SK-N-MC (cell line): ENCODE measurements around the gene TAGLN.

Experiments used
- DNase-seq: peaks from one replicate; pipeline ENCODE4 v3.0.0-alpha.2; 2011; ENCODE audit warnings: low read depth, low spot score
- H3K27ac ChIP-seq: fragments of 200-600 bp; sonication (generic); 2 replicates; pipeline ENCODE4 v1.5.1; 2016; ENCODE audit warnings: mixed run types
- H3K36me3 ChIP-seq: fragments of 200-600 bp; sonication (generic); 2 replicates; pipeline ENCODE4 v1.6.1; 2017; ENCODE audit warnings: antibody characterized with exemption, low read length, mixed read lengths; ENCODE audit not compliant: insufficient read depth
- H3K4me3 ChIP-seq: fragments of 200-600 bp; sonication (generic); 2 replicates; pipeline ENCODE4 v1.5.1; 2016
- H3K9ac ChIP-seq: fragments of 200-600 bp; sonication (generic); 2 replicates; pipeline ENCODE4 v1.8.0; 2017; ENCODE audit warnings: mixed run types, mixed read lengths; ENCODE audit not compliant: insufficient read length
- H3K9me3 ChIP-seq: fragments of 200-600 bp; sonication (generic); 2 replicates; pipeline ENCODE4 v1.6.1; 2017; ENCODE audit warnings: low read depth, mild to moderate bottlenecking, antibody characterized with exemption, low read length, moderate library complexity, mixed read lengths
- EZH2 ChIP-seq: fragments of 200-600 bp; sonication (generic); IDR thresholded peaks from one replicate; pipeline ENCODE4 v1.6.1; 2017; ENCODE audit warnings: antibody characterized with exemption
- FOXP2 ChIP-seq: optimal IDR thresholded peaks from 2 replicates; pipeline ENCODE3; 2011; ENCODE audit warnings: mild to moderate bottlenecking, moderate library complexity; ENCODE audit not compliant: insufficient read depth; ENCODE audit errors: extremely low read length, control extremely low read depth
- POLR2AphosphoS5 ChIP-seq: IDR thresholded peaks from 2 replicates; pipeline ENCODE4 v1.6.1; 2012; ENCODE audit warnings: mild to moderate bottlenecking, low read depth, low read length, borderline replicate concordance

TAGLN gene

DNA sequence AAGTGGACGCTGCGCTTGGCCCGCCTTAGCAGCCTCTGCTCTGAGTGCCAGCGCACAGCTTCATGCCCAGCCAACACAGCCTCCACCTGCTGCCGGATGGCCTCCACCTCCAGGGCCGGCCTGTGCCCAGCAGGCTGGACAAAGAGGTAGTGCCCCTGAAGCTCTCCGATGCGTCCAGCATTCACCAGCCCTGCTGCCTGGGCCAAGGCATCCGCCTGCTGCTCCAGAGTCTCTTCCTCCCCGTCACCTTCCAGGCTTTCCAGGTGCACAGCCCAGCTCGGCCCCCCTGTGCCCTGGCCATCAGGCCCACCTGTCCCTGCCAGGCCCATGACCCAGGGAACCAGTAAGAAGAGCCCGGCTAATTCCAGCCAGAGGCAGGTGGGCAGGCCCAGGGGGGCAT is 30.2 kb downstream of the TAGLN start:
- Histone ChIP-seq H3K9me3 (no peaks in the 10 kb centered on the region), H3K9ac (no peak overlapping the region), H3K27ac (no peak overlapping the region), H3K4me3 (no peak overlapping the region), H3K36me3 (peaks cover 3% of the 10 kb centered on the region; the same call in 1 of the 2 replicates)
- no peak for TF ChIP-seq POLR2AphosphoS5
- no peak for TF ChIP-seq FOXP2
- DNase-seq, result no peak

DNA sequence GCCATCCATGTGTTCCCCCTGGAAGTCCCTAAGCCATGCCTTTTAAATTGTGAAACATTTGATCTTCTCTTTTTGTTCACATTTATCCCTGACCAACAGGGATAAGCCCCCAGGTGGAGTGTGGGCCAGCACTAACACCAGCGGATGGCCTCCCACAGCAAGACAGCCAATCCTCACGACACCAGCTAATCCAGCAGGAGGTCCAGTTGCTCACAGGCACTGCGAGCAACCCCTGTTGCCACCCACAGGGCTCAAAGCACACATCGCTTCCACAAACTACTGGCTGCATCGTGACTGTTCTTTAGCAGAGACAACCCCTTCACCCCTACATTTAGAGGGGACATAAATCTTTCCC is 30.7 kb downstream of the TAGLN start:
- Histone ChIP-seq H3K9me3 (no peaks in the 10 kb centered on the region), H3K36me3 (peaks cover 3% of the 10 kb centered on the region; the same call in 1 of the 2 replicates), H3K4me3 (no peak overlapping the region), H3K9ac (no peak overlapping the region), H3K27ac (no peak overlapping the region)
- no peak for DNase-seq
- TF ChIP-seq FOXP2, result no peak
- TF ChIP-seq POLR2AphosphoS5, result no peak
- no peak for TF ChIP-seq EZH2

DNA sequence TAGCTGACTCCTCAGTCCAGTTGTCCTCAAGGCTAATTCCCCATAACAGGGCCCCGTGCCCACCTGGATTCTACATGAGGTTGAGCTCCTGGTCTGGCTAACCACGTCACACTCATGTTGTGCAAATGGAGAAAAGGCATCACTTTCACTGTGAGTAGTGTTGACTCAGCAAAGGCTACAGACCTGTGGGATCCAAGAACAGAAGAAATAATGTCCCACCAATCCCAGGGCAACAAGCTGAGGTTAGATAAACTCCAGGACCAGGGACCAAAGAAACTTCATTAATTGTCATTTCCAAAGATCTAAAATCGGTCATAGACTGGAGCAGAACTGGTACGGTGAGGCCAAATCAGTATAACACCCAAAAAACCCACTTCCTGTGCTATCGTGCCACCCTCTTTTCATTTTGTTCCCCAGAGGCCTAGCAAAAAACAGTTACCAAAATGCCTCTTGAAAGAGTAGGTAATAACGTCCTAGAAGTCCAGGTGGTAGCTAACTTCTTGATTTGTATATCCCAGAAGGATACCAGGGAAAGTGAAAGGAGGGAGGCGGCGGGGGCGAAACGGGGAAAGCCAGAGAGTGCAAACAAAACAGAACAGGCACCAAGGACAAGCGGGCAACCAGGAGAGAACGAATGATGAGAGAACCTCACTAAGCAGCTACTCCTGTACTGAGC is 31.3 kb downstream of the TAGLN start:
- DNase-seq, result no peak
- Histone ChIP-seq H3K9ac (no peak overlapping the region), H3K27ac (no peak overlapping the region), H3K4me3 (no peak overlapping the region), H3K36me3 (peaks cover 3% of the 10 kb centered on the region; the same call in 1 of the 2 replicates), H3K9me3 (no peaks in the 10 kb centered on the region)
- no peak for TF ChIP-seq EZH2
- no peak for TF ChIP-seq FOXP2
- no peak for TF ChIP-seq POLR2AphosphoS5

DNA sequence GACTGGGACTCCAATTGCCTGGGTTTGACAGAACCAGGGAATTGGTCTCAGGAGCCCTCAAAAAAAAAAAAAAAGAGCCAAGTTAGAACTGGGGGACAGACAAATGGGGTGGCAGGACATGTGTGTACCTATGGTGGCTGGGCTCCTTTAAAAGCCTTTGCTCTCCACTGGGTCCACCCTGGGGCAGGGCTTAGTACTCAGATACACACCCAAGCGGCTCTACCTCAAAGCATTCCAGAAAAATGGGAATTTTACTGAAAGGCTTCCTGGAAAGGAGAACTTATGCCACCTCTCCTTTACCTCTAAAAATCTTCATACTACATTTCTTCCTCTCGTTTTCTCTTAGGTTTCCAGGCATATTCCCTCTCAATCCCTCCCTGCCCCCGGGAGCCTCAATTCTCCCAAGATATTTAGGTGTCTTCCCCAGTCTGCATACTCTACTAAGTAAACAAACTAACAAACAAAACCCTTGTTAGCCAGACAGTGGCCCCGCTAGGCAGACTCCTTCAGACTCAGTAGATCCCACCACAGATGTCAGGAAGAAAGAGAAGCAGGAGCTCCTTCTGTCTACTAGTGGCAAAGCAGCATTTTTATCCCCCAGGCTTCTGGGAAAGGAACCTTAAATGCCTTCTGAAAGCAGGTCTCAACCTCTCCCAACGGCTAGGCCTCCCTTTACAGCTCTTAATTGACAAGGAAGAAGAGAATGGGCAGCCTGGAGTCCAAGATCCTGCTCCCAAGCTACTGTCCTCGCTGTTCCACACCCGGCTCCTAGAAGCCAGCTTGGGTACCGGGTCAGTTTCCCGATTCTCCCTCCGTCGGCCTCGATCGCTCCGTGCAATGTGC is 32.0 kb downstream of the TAGLN start:
- Histone ChIP-seq H3K9me3 (no peaks in the 10 kb centered on the region), H3K36me3 (peaks cover 3% of the 10 kb centered on the region; the same call in 1 of the 2 replicates), H3K9ac (peak overlapping the region; percentile 88), H3K27ac (no peak overlapping the region), H3K4me3 (peak overlapping the region; percentile 96)
- TF ChIP-seq FOXP2, result no peak
- TF ChIP-seq POLR2AphosphoS5, result no peak
- no peak for TF ChIP-seq EZH2
- DNase-seq, result no peak

DNA sequence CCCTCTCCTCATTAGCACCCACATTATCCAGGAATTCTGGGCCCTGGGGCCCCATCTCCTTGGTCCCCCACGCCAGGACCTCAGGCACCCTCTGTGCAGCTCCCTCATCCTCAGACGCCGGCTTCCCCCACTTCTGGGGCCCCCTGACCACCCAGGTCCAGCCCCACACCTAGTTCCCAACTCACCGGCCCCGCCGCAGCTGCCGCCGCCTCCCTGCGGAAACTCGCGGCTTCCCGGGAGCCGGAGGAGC is 32.6 kb downstream of the TAGLN start, which contains the start of gene PCSK7:
Gene PCSK7 (minus strand): TSS at position 232 of the 250 bp plus-strand sequence. CDS start 2,229 bp downstream, outside the sequence.
- no peaks in the 10 kb centered on the region for H3K9me3 ChIP-seq
- no peak within 1 kb of the TSS for H3K27ac ChIP-seq
- TF ChIP-seq EZH2, result no peak
- TF ChIP-seq POLR2AphosphoS5, result peak; percentile 58; the same call in 1 of the 2 replicates
- H3K9ac ChIP-seq, result peak within 1 kb of the TSS; percentile 88
- no peak for DNase-seq
- H3K36me3 ChIP-seq, result peaks cover 3% of the 10 kb centered on the region; the same call in 1 of the 2 replicates
- H3K4me3 ChIP-seq, result peak within 1 kb of the TSS; percentile 96

DNA sequence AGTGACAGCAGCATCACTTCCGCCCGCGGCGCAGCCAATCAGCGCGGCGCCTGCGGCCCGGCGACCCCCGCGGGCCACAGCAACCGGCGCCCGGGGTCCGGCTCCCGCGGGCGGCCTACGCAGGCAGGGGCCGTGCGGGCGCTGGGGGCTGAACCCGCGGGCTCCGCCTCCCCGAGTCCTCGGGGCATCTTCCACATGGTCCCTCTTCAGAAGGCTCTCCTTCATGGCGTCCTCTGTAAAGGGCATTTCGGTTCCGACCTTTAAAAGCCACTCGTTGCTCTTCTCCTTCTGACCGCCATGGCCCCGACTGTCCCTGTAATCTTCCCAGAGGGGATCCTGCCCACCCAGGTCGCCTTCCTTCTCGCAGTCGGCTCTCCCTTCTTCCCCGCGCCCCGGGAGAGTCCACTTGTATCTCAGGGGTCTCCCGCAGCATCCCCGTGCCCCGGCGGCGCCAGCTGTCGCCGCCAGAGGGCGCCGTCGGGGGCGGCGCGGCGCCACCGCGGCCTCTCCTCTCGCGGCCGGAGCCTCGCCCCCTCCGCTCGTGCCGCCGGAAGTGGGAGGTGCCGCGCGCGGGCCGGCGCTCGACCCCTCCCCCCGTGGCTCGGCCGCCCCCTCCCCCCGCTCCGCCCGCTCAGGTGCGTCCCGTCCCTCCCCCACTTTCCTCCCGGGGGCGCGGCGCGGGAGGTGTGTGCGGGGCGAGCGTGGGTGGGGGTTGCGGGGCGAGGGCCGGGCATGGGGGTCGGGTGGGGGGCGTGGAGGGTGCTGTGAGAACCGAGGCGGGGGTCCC is 33.1 kb downstream of the TAGLN start, which contains the start of gene RNF214:
Gene RNF214 (plus strand): TSS at position 580 of the 787 bp plus-strand sequence. CDS start 1,602 bp downstream, outside the sequence.
- TF ChIP-seq POLR2AphosphoS5 (no peak), EZH2 (no peak), FOXP2 (no peak)
- DNase-seq, result no peak
- H3K9ac ChIP-seq, result peak within 1 kb of the TSS; percentile 88
- H3K36me3 ChIP-seq, result no peaks in the 10 kb centered on the region; the same call in 1 of the 2 replicates
- peak within 1 kb of the TSS; percentile 96 for H3K4me3 ChIP-seq
- no peak within 1 kb of the TSS; the same call in 1 of the 2 replicates for H3K27ac ChIP-seq
- no peaks in the 10 kb centered on the region for H3K9me3 ChIP-seq

DNA sequence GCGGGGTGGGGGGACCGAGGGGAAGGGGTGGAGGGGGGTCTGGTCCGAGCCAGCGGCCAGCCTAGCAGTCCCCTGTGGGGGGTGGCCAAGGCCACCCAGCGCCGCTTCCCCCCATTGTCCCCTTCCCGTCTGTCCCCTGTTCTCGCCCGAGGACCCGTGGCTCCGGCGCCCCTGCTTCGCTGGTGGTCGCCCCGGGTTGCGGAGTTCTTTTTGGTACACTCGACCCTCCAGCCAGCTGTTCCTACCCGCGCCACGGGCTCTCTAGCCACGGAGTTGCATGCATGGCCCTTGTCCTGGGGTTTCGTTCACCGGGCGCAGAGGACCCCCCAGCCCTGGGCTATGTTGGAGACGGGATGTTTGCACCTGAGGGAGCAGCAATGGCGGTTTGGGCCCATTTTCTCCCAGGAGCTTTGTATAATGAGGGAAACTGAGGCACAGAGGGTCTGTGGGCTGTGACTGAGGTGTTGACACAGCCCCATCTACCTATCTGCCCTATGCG is 33.8 kb downstream of the TAGLN start:
- no peak for TF ChIP-seq EZH2
- TF ChIP-seq FOXP2, result no peak
- no peak for TF ChIP-seq POLR2AphosphoS5
- Histone ChIP-seq H3K9ac (peak overlapping the region; percentile 81), H3K9me3 (no peaks in the 10 kb centered on the region), H3K4me3 (peak overlapping the region; percentile 96), H3K27ac (no peak overlapping the region), H3K36me3 (no peaks in the 10 kb centered on the region; the same call in 1 of the 2 replicates)
- no peak for DNase-seq

DNA sequence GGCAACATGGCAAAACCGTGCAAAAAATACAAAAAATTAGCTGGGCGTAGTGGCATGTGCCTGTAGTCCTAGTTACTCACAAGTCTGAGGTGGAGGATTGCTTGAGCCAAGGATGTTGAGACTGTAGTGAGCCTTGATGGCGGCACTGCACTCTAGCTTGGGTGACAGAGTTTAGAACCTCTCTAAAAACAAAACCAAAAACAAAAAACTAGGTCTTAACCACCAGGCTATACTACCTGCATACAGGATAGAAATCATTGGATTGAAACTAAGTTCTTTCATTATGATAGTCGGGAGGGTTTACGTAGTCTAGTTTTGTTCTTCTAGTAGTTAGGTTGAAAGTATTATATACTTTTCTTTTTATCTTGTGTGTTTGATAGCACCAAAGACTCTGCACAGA is 39.1 kb downstream of the TAGLN start:
- H3K9ac ChIP-seq, result no peak overlapping the region
- no peak for TF ChIP-seq FOXP2
- no peak overlapping the region for H3K27ac ChIP-seq
- H3K9me3 ChIP-seq, result no peaks in the 10 kb centered on the region
- H3K36me3 ChIP-seq, result peaks cover 29% of the 10 kb centered on the region
- no peak overlapping the region for H3K4me3 ChIP-seq
- no peak for DNase-seq
